Endothelial cell of umbilical vein (primary cell): ENCODE results near the gene ACSF3. TPM values are rescaled to one million over a fixed set of nuclear protein-coding genes. Genes with fewer than 3 reads are reported as not detected.

Experiments
- BruUV-seq: library from RNA; stranded (reverse); fragments of 400-500 nt; replicated peaks from 2 replicates; lab custom pipeline; 2021; lab: Mats Ljungman, UMichigan
- CTCF ChIA-PET: fragments of 300-600, 350-600 bp; sonication (Branson Sonifier 250); formaldehyde crosslinking; loops from one replicate; lab custom pipeline; 2021; ENCODE audit warnings: antibody characterized with exemption, inconsistent platforms; lab: Charles Lee
- POLR2A ChIA-PET: fragments of 300-600, 350-600 bp; sonication (Branson Sonifier 250); formaldehyde crosslinking; loops from one replicate; lab custom pipeline; 2021; ENCODE audit warnings: antibody characterized with exemption, inconsistent platforms; lab: Charles Lee
- DNase-seq: peaks from one replicate; pipeline ENCODE4 v3.0.0-alpha.2; 2011; ENCODE audit warnings: low read depth, low spot score
- FAIRE-seq: peaks from 2 replicates; lab custom pipeline; 2011; peaks lifted over from hg19 to GRCh38; lab: Jason Lieb, UNC
- H2AFZ ChIP-seq: 2 replicates; pipeline ENCODE4 v1.6.0; 2012; ENCODE audit warnings: low read depth, low read length, control low read depth, inconsistent platforms
- H3K27ac ChIP-seq: 2 replicates; pipeline ENCODE4 v1.5.1; 2011; ENCODE audit warnings: low read depth, mild to moderate bottlenecking, control low read depth, low read length, moderate library complexity; ENCODE audit not compliant: insufficient read depth
- H3K27me3 ChIP-seq, 2 experiments: 2 replicates each; pipeline versions ENCODE4 v1.6.0 to v1.6.1; 2011; ENCODE audit warnings: low read length in 2 of 2, mixed read lengths in 1 of 2; ENCODE audit not compliant: control insufficient read depth in 2 of 2, insufficient read depth in 2 of 2
- H3K36me3 ChIP-seq, 2 experiments: 2 replicates in 1 of 2; 3 replicates in 1 of 2; pipeline ENCODE4 v1.5.1; 2011; ENCODE audit warnings: low read length in 2 of 2, mild to moderate bottlenecking in 1 of 2, moderate library complexity in 1 of 2; ENCODE audit not compliant: control insufficient read depth in 2 of 2, insufficient read depth in 2 of 2; ENCODE audit errors: extremely low read depth in 1 of 2
- H3K4me1 ChIP-seq: 3 replicates; pipeline ENCODE4 v1.5.1; 2011; ENCODE audit warnings: mild to moderate bottlenecking, low read length; ENCODE audit not compliant: control insufficient read depth, insufficient read depth; ENCODE audit errors: extremely low read depth
- H3K4me2 ChIP-seq: 2 replicates; pipeline ENCODE4 v1.6.1; 2011; ENCODE audit warnings: low read length, control low read depth, mixed read lengths; ENCODE audit not compliant: insufficient read depth
- H3K4me3 ChIP-seq, 3 experiments: fragments of 200-600 bp in 1 of 3; sonication (generic), shearing (Covaris generic) in 1 of 3; replicated peaks in 1 of 3; 2 replicates each; pipeline ENCODE4 v1.5.1; 2011 to 2016; ENCODE audit warnings: control low read depth in 3 of 3, low read length in 3 of 3, mild to moderate bottlenecking in 2 of 3, inconsistent platforms in 1 of 3, low read depth in 1 of 3, moderate library complexity in 1 of 3; ENCODE audit not compliant: insufficient read depth in 1 of 3
- H3K79me2 ChIP-seq: 2 replicates; pipeline ENCODE4 v1.6.0; 2012; ENCODE audit warnings: low read length, inconsistent platforms; ENCODE audit not compliant: control insufficient read depth, insufficient read depth
- H3K9ac ChIP-seq: replicated peaks from 2 replicates; pipeline ENCODE3; 2011; ENCODE audit warnings: low read length, control low read depth; ENCODE audit not compliant: insufficient read depth; ENCODE audit errors: extremely low read depth
- H3K9me1 ChIP-seq: replicated peaks from 3 replicates; pipeline ENCODE4 v1.6.0; 2011; ENCODE audit warnings: mild to moderate bottlenecking, low read length; ENCODE audit not compliant: control insufficient read depth, insufficient read depth; ENCODE audit errors: extremely low read depth
- H3K9me3 ChIP-seq: replicated peaks from 2 replicates; pipeline ENCODE4 v1.5.1; 2012; ENCODE audit warnings: low read length, inconsistent platforms; ENCODE audit not compliant: control insufficient read depth, insufficient read depth
- H4K20me1 ChIP-seq: replicated peaks from 2 replicates; pipeline ENCODE3; 2011; ENCODE audit warnings: mild to moderate bottlenecking, low read length; ENCODE audit not compliant: control insufficient read depth, insufficient read depth; ENCODE audit errors: extremely low read depth
- EZH2 ChIP-seq: IDR thresholded peaks from 2 replicates; pipeline ENCODE4 v1.6.1; 2012; ENCODE audit warnings: borderline replicate concordance, low read depth, mild to moderate bottlenecking, moderate library complexity, low read length, inconsistent platforms; ENCODE audit not compliant: severe bottlenecking
- POLR2AphosphoS5 ChIP-seq: IDR thresholded peaks from 2 replicates; pipeline ENCODE4 v1.6.1; 2012; ENCODE audit warnings: low read depth, mild to moderate bottlenecking, control low read depth, low read length, moderate library complexity; ENCODE audit not compliant: insufficient read depth
- dilution Hi-C: fragments of 300-500 bp; cut with MboI; formaldehyde crosslinking; loops from one replicate; pipeline ENCODE4 v1.15.0; 2019; ENCODE audit warnings: low sequenced_read_pairs; ENCODE audit not compliant: extremely low pct_ligation_motif_present
- intact Hi-C: fragments of 100-400 bp; cut with micrococcal nuclease; formaldehyde crosslinking; loops from one replicate; pipeline ENCODE4 v1.10.0; 2022
- polyA plus RNA-seq, 4 experiments: library from polyadenylated mRNA; depleted of rRNA in 3 of 4; stranded (reverse) in 3 of 4; unstranded in 1 of 4; fragments of >200 nt; gene quantifications; 2 replicates each; pipeline versions ENCODE4 v1.2.1 to v1.2.3, GENCODE V29; 2011 to 2012; ENCODE audit warnings: missing spikeins in 1 of 4
- total RNA-seq: library from RNA; stranded (reverse); gene quantifications from 2 replicates; pipeline ENCODE4 v1.2.3, GENCODE V29; 2021
- TF ChIP-seq, protein P1 (sequence below): IDR thresholded peaks from 2 replicates; pipeline ENCODE4 v1.6.1; 2011; ENCODE audit not compliant: insufficient read depth, insufficient read length

The ACSF3 gene
- total and polyA plus RNA-seq, 2 donors (not counting 3 experiments of a cell fraction or from before 2014, with no cell fraction given), result 18.6 to 33.2 TPM

DNA sequence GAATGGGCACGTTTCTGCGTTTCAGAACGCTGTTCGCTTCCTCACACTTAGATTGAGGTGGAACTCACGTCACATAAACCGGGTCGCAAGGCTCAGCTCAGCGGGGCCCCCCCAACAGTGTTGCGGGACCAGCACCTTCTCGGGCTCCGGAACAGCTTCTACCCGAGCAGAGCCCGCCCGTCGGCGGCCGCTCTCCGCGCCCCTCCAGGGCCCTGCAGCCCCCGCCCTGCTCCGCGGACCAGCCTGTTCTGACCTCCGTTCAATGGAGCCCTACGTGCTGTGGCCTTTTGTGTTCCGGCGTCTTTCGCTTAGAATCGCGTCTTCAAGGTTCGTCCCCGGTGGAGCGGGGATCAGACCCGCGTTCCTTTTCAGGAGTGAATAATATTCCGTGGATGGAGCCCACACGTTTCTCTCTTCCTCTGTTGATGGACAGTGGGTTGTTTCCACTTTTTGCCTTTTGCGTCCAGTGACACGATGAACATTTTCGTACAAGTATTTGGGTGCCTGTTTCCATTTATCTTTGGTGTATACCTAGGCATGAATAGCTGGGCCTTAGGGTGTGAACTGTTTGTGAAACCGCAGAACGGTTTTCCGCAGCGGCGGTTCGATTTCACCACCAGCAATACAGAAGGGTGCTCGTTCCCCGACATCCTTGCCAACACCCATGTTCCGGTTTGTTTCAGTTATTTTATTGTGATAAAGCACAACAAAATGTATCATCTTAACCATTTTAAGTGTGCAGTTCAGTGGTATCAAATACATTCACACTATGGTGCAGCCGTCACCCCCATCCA, 109.0 kb downstream of the ACSF3 start:
- CTCF ChIA-PET, result no interaction called here

More for the DNA sequence above, 109.0 kb downstream of the ACSF3 start:
- no peaks in the 10 kb centered on the region for H3K79me2 ChIP-seq
- no peaks in the 10 kb centered on the region for H3K4me1 ChIP-seq
- TF ChIP-seq EZH2 (peak; percentile 86), POLR2AphosphoS5 (no peak)
- TF ChIP-seq, protein P1, sequence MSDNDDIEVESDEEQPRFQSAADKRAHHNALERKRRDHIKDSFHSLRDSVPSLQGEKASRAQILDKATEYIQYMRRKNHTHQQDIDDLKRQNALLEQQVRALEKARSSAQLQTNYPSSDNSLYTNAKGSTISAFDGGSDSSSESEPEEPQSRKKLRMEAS, result no peak
- dilution Hi-C loops (no loop called here), intact Hi-C loops (no loop called here)
- FAIRE-seq (no peak), DNase-seq (no peak)
- H3K4me2 ChIP-seq, result no peak overlapping the region
- H3K36me3 ChIP-seq, result no peaks in the 10 kb centered on the region
- no peaks in the 10 kb centered on the region for H3K9me3 ChIP-seq
- no peak overlapping the region for H3K27ac ChIP-seq
- BruUV-seq, result no TSS peak
- no peak overlapping the region for H3K4me3 ChIP-seq
- H3K9me1 ChIP-seq, result no peaks in the 10 kb centered on the region
- H3K9ac ChIP-seq, result no peak overlapping the region
- POLR2A ChIA-PET, result no interaction called here
- H3K27me3 ChIP-seq, result peaks cover 20 to 34% of the 10 kb centered on the region in 2 experiments
- no peak overlapping the region for H2AFZ ChIP-seq
- no peaks in the 10 kb centered on the region for H4K20me1 ChIP-seq

Other genes starting within 250 kb of the ACSF3 start
- 32.5 and 40.2 TPM in 2 replicates for gene GALNS, start 236.9 kb upstream of the ACSF3 start, total RNA-seq
- gene GALNS, start 236.9 kb upstream of the ACSF3 start, polyA plus RNA-seq, result 21.8 and 23.2 TPM in 2 replicates
- gene TRAPPC2L, start 236.7 kb upstream of the ACSF3 start, total RNA-seq, result 61.9 and 80.0 TPM in 2 replicates
- gene TRAPPC2L, start 236.7 kb upstream of the ACSF3 start, polyA plus RNA-seq, result 131 and 151 TPM in 2 replicates
- gene PABPN1L, start 227.2 kb upstream of the ACSF3 start, total RNA-seq, result not detected in 2 replicates
- not detected in 2 replicates for gene PABPN1L, start 227.2 kb upstream of the ACSF3 start, polyA plus RNA-seq
- gene CBFA2T3, start 116.6 kb upstream of the ACSF3 start, total RNA-seq, result not detected in 2 replicates
- not detected in 2 replicates for gene CBFA2T3, start 116.6 kb upstream of the ACSF3 start, polyA plus RNA-seq
- gene CDH15, start 77.9 kb downstream of the ACSF3 start, total RNA-seq, result not detected in 2 replicates
- gene CDH15, start 77.9 kb downstream of the ACSF3 start, polyA plus RNA-seq, result 0.44 and 0.54 TPM in 2 replicates
- not detected in 2 replicates for gene SLC22A31, start 106.7 kb downstream of the ACSF3 start, total RNA-seq
- gene SLC22A31, start 106.7 kb downstream of the ACSF3 start, polyA plus RNA-seq, result 0.75 and 1.0 TPM in 2 replicates
- gene ZNF778, start 123.9 kb downstream of the ACSF3 start, total RNA-seq, result 7.1 and 10.9 TPM in 2 replicates
- gene ZNF778, start 123.9 kb downstream of the ACSF3 start, polyA plus RNA-seq, result 3.8 and 4.8 TPM in 2 replicates